ENCODE results near the gene C3.
A peak's percentile ranks its signal among the peaks of the same experiment; 100 is the strongest.
"Not testable (repeated sequence)": the region's sequence is repeated elsewhere in the genome, so short reads cannot be mapped to it uniquely, and the experiment has no call there.

The C3 gene

DNA sequence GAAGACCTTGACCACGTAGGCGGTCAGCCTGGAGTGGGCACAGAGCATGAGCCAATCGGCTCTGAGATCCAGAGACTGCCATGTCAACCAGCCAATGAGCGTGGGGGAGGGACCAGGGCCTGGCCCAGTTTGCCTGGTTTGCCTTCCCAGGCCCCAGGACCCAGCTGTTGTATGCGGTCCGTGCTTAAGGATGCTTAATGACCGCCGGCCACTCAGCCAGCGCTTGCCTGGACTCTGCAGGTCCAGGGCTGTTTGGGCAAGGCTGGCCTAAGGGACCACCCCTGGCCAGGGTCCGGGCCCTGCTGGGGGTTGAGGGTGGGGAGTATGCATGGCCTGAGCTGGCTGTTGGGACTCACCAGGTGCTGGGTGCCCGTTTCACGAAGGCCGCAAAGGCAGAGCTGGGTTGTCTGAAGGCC lies 27.4 kb downstream of the C3 start:
- no peak for DNase-seq (ENCODE audit: low read depth in 2 of 2)

DNA sequence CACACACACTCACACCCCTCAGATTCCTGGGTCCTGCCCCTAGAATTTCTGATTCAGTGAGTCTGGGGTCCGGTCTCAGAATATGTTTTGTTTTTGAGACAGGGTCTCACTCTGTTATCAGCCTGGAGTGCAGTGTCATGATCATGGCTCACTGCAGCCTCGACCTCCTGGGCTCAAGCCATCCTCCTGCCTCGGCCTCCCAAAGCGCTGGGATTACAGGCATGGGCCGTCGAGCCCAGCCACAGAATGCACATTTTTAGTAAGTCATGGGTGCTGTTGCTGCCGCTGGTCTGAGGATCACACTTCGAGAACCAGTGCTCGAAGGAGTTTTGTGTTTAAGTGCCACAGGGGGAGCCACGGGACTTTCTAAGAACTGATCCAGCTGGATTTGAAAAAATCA lies 28.4 kb downstream of the C3 start:
- DNase-seq (ENCODE audit: low read depth in 2 of 2) = no peak

DNA sequence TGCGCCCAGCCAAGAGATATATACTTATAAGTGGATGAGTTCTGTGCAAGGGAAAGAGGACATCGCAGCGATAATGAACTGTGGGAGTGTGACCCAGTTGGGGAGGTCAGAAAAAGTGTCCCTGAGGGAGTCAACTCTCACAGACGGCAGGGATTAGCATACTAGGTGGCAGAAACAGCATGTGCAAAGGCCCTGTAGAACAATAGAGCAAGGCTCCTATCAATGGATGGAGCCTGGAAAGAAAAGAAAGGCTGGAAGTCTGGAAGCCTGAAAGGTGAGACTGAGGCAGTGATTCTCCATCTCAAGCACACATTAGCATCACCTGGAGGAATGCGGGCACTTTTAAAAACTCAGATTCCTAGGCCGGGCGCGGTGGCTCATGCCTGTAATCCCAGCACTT lies 29.1 kb downstream of the C3 start:
- DNase-seq (ENCODE audit: low read depth in 2 of 2) = no peak

DNA sequence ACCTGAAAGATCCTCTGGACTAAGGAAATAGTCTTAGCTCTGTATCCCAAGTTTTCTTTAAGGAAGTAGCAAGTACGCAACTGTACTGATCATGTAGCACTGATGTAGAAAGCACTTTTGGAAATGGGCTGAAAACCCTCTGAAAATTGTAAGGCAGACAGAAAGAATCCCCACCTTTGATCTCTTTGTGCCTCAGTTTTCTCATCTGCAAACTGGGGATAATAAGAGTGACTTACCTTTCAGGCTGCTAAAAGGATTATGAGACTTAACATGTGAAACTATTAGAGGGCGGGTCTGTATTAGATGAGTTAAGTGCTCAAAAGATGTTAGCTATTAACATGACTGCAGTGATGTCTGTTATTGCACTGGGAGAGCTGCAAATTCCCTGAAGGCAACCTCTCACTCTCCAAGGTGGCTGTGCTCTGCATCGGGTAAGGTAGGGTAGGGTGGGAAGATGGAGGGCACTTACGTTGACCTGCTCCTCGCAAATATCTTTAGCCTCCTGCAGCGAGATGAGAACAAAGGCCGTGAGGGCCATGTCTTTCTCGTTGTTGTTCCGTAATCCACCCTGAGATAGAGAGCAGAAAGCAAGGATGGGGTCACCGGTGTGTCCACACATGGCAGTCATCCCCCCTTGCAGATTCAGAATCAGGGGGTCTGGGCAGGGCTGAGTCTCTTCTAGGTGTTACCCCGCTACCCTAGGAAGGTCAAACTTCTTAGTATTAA lies 30.1 kb downstream of the C3 start:
- DNase-seq (ENCODE audit: low read depth in 2 of 2) = no peak

DNA sequence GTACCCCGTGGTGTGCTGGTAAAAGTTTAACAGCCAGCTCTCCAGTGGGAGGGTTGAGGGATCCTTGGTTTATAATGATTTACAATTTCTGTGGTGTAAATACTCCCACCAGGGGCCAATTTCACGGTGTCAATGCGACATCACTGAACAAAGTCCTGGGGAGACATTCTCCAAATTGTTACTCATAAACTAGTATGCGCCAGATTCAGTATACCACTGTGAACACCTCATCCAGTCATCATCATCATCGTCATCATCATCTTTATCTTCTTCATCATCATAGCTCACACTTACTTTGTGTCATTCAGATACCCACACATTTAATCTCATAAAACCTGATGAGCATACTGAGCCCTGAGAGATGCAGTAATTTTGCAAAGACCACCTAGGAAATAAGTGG lies 33.3 kb downstream of the C3 start:
- DNase-seq (ENCODE audit: low read depth in 2 of 2) = no peak

DNA sequence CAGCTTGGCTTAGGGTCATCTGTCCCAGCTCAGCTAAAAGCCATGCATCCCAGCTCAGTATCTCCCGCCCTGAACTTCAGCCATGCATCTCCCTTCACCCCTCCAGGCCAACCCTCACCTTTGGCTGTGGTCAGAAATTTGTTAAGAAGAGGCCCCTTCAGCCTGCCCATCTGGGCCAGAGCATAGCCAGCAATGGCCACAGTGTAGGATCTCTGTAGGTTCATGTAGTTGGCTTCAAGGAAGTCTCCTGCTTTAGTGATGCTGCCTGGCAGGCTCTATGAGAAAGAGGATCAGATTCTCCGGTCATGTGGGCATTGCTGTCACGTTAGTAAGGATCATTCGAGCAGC lies 33.8 kb downstream of the C3 start:
- no peak for DNase-seq (ENCODE audit: low read depth in 2 of 2)

DNA sequence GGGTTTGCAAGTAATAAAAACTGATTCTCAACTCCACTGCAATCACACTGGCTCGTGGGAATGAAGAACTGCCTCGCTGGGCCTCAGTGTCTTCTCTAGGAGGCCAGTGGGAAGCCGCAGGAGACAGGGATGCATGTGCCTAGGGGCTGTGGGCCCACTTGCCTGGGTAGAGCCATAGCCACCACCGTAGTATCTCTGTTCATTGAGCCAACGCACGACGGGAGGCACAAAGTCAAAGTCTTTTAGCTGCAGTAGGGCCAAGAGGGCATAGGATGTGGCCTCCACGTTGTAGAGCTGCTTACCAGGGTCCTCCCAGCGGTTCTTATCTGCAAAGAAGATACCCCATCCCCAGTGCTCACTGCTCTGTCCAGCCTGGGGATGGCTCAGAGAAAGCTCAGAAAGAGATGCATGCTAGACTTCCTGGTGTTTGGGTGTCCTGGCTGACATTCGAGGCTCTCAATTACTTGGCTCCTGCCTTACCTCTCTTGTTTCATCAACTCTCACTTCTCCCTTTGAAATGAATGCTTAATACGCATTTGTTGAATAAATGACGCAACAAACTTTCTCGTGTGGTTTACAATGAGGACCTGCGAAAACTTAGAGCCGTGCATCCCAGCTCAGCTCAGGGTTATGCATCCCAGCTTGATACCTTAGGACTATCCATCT lies 34.4 kb downstream of the C3 start:
- no peak for DNase-seq (ENCODE audit: low read depth in 2 of 2)

DNA sequence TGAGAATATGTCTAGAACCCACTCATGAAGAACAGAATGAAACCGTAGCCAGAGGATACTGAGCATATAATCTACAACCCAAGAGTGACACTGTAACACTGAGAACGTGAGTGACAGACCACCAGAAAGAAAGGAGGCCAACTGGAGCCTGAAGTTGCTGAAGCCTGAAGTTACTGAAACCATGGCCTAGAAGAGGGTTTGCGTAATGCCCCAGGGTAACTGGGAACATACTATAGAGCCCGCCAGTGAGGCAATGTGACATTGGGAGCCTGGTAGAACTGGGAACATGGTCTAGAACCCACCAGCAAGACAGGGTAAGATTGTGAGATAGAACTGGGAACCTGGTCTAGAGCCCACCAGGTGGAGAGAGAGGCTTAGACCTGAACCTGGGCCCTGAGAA lies 35.0 kb downstream of the C3 start:
- DNase-seq (ENCODE audit: low read depth in 2 of 2) = no peak

DNA sequence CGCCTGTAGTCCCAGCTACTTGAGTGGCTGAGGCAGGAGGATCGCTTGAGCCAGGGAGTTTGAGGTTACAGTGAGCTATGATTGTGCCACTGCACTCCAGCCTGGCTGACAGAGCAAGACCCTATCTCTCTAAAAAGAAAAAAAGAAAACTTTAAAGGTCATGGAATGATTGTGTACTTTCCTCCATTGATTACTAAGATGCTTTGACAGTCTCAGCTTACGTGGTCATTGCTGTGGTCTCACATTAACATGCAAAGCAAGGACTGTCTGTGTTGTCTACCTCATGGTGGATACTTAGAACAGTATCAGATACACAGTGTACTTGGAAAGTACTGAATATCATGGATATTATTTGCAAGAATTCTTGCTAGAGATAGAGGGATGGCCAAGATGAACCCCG lies 36.5 kb downstream of the C3 start:
- no peak for DNase-seq (ENCODE audit: low read depth in 2 of 2)

DNA sequence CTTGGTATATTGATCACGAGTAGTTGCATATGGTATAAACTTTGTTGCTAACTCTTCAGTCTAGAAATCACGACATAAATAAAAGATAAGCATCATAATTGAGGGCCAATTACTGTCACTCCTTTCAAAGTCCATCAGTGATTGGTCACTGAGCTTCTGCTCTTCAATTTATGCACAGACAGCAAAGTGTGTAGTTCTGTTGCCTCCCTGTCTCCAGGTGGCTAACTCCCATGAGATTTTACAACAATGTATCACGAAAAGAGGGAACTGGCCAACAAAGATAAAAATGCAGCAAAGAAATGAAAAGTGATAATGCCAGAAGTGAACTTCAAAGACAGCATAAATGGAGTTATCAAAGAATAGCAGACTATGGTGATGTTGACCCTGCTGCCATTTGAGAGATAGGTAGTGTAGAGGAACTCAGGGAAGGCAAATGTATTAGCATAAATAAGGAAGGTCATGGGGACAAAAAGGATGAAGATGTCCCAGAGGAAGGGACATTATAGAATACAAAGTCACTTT lies 37.8 kb downstream of the C3 start:
- DNase-seq (ENCODE audit: low read depth in 2 of 2) = no peak

DNA sequence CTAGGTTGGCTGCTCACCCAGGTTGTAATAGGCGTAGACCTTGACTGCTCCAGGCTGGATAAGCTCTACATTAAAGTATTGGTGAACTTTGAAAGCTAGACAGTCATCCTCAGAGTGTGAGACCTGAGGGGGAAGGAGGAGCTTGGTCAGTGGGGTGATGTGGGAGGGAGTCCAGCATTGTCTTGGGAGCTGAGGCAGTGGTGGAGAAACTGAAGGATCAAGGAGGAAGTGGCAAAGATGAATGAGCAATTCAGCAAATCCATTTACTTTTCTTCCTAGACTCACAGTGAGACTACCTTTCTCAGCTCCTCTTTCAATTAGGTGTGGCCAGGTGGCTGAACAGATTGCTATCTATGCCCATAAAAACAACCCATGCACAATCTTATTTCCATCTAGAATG lies 40.3 kb downstream of the C3 start:
- no peak for DNase-seq (ENCODE audit: low read depth in 2 of 2)

DNA sequence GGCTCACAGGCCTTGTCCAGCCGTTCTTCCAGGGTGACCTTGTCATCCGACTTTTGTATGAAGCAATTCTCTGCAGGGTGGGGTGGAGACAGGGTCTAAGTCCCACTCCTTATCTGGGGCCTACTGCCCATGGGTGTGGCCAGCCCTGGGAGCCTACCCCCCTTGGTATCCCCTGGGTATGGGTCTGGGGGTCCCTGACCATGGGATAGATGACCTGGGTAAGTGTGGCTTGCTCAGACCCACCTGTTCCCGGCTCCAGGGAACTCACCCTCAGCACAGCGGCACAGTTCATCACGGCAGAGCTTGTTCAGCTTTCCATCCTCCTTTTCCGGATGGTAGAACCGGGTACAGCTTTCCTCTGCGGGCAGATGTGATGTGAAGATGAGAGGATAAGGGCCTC lies 41.3 kb downstream of the C3 start:
- DNase-seq (ENCODE audit: low read depth in 2 of 2) = no peak

DNA sequence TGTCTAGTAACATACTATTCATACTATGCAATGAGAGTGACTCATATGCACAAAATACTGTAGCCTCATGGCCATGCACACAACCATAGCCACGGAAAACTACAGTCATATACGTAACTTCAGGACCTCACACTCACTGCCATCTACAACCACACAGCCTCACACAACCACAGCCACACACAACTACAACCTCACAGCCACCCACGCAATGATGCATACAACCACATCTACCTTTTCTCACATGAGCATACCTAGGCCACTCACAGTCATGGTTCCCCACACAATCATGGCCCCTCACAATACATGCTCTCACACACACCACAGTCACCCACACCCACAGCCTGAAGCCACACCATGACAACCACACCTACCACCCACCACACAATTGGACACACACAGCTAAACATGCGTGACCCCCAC lies 41.8 kb downstream of the C3 start:
- peak; percentile 48 for DNase-seq (ENCODE audit: low read depth in 2 of 2)

DNA sequence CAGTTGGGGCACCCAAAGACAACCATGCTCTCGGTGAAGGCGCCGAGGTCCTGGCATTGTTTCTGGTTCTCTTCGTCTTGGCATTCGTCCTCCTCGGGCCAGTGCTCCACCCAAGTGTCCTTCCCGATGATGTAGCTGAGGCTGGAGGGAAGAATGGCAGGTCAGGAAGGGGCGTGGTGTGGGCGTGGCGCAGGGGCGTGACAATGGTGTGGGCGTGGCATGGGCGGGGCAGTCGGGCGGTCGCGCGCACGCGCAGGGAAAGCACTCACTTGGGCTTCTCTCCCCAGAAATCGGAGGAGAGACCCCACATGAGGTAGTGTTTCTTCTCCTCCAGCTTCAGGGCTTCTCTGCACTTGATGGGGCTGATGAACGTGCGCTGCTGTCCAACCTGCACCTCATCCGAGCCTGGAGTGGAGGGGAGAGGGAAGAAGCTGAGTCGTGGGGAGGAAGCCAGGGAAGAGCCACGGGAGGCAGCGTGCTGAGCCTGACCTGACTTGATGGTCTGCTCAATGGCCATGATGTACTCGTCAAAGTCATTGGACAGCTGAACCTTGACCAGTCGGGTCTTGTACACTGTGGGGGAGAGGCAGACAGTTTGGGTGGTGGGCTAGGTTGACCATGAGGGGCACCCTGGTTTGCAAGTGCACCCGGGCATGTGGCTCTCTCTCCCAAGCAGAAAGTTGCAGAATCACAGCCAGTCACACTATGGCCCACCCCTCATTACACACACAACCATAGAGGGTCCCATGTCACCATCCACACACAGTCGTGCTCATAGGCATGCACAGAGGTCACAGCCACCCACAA lies 42.4 kb downstream of the C3 start:
- peak; percentile 52 to 53 for DNase-seq (ENCODE audit: low read depth in 2 of 2)

DNA sequence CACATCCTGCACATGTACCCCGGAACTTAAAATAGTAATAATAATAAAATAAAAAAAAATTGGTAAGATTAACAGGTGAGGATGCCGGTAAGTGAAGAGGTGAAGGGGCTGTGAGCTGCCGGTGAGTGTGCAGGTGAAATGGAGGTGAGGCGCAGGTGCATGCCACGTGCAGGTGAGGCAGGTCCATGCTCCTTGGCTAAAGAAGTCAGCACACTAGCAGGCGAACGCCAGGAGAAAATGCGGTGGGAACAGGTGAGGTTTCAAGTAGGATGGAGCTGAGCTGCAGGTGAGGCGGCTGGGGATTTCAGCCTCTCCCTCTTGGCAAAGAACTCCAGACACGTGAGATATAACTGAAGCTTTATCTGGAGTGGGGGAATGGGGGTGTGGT lies 43.0 kb downstream of the C3 start:
- no peak for DNase-seq (ENCODE audit: low read depth in 2 of 2)

DNA sequence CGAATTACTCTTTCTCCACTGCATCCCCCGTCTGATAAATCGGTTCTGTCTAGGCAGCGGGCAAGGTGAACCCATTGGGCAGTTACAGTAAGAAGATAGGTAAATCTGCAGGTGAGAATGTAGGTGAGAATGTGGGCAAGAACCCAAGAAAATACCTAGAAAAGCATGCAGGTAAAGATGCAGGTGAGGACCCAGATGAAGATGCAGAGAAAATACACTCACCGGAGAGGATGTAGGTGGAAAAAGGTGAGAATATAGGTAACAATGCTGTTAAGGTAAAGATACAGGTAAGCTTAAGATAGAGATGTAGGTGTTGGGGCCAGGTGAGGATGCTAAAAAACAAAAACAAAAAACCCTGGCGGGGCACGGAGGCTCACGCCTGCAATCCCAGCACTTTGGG lies 44.2 kb downstream of the C3 start:
- no peak for DNase-seq (ENCODE audit: low read depth in 2 of 2)

DNA sequence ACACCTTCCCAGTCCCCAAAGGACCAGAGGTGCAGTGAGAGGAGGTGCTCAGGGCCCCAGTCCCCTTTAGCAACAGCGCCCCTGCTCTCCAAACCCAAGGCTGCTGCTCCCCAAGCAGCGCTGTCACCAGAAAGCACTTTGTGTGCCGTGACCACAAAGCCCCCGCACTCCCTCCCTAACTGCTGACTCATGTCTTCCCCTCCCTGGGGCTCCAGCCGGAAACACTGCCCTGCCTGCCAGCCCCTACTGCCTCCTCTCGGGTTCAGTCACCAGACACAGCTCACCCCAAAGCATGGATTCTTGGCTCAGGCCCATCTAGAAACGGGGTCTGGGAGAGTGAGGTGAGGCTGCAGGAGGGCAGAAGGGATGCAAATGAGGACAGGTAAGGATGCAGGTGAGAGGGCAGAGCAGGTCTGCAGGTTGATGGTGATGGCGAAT lies 45.6 kb downstream of the C3 start:
- DNase-seq (ENCODE audit: low read depth in 2 of 2) = peak; percentile 79 to 83

DNA sequence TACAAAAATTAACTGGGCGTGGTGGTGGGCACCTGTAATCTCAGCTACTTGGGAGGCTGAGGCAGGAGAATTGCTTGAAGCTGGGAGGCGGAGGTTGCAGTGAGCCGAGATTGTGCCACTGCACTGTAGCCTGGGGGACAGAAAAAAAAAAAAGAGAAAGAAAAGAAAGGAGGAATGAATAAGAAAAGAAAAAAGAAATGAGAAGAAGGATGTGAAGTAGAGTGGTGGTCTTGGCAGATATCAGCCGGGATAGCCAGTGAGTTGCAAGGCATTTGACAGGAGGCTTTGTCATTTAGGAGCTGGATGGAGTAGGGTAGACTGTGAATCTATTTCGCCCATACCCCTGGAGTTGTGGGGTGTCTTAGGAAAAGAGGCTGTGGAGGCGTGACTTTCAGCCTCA lies 46.0 kb downstream of the C3 start:
- not testable (repeated sequence) for DNase-seq (ENCODE audit: low read depth in 2 of 2)

DNA sequence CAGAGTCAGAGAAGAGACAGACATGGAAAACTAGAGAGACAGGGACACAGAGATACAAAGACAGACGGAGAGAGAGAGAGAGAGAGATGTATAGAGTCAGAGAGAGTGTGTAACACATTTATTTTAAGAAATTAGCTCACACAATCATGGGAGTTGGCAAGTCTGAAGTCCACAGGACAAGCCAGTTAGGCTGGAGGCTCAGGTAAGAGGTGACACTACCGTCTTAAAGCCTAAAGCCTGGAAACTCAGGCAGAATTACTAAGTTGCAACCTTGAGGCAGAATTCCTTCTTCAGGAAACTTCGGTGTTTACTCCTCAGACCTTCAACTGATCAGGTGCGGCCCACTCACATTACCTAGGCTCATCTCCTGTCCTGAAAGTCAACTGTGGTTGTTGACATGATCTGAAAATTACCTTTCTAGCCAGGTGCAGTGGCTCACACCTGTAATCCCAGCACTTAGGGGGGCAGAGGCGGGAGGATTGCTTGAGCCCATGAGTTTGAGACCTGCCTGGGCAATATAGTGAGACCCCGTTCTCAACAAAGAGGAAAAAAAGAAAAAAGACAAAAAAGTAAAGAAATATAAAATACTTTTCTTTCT lies 47.7 kb downstream of the C3 start:
- no peak for DNase-seq (ENCODE audit: low read depth in 2 of 2)

DNA sequence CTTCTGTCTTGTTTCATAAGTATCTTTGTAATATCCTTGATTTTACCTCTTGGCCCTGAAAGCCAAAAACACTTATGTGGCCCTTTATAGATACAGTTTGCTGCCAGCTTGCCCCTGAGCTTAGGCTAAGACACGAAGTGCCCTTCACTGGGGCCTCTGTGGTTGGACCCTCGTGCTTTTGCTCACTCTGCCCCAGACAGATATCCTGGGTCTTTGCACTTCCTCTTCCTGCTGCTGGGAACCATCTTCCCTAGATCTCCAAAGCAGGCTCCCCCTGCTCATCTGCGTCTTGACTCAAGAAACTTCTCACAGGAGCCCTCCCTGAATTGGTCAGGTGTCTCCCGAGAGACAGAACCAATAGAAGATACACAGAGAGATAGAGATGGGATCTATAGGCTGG lies 48.5 kb downstream of the C3 start:
- no peak for DNase-seq (ENCODE audit: low read depth in 2 of 2)

DNA sequence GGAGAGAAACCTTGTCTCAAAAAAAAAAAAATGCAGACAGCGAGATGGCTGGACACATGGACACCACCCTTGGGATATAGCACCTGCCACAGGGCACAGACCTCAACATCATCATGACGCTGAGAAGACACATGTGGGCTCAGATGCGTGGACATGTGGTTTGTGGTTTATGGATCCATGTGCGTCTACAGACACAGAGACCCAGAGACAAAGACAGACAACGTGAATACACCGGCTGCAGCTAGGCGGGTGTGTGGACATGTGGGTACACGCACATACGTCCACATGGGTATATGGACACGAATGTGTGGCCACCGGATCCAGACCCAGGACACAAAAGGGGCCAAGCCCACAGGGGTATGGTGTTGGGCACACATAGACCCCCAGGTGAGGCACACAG lies 51.8 kb downstream of the C3 start:
- no peak for DNase-seq (ENCODE audit: low read depth in 2 of 2)

DNA sequence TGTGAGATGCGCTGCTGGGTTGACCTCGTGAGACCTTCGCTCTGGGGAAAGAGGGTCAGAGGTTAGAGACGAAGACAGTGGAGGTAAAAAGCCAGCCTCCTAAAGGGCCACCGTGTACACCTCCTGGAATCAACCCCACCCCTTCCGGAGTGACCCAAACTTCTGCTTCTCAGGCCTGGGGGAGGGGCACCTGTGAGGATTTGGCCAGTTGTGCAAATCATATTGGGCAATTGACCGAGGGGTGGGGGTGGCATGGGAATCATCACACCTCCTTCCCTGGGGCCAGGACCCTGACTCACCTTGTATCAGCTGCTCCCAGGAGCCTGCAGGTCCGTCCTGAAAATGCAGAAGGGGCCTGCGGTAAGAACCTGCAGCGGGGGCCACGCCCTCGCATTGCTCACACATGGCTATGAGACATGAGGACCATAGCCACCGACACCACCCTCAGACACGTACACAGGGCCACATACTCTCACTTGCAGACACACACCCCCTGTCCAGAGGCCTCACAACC lies 53.3 kb downstream of the C3 start:
- no peak for DNase-seq (ENCODE audit: low read depth in 2 of 2)

Data from stimulated activated CD4-positive, alpha-beta T cell treated with anti-CD3 and anti-CD28 coated beads, Interleukin-1b, Interleukin-23, amount 100 ng/mL, for 4 hours (primary cell).